Epidermal melanocyte (primary cell): ENCODE results near the gene NEK4.
"Not testable (repeated sequence)": the region's sequence is repeated elsewhere in the genome, so short reads cannot be mapped to it uniquely, and the experiment has no call there.

Experiments used
- DNase-seq: peaks from one replicate; pipeline ENCODE4 v3.0.0; 2011; ENCODE audit warnings: low spot score; ENCODE audit not compliant: insufficient read length

NEK4 gene

DNA sequence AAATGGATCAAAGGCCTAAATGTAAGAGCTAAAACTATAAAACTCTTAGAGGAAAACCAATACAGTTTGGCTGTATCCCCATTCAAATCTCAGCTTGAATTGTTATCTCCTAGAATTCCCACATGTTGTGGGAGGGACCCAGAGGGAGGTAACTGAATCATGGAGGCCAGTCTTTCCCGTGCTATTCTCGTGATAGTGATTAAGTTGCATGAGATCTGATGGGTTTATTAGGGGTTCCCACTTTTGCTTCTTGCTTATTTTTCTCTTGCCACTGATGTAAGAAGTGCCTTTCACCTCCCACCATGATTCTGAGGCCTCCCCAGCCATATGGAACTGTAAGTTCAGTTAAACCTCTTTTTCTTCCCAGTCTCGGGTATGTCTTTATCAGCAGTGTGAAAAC is 94.5 kb downstream of the NEK4 start:
- not testable (repeated sequence) for DNase-seq

DNA sequence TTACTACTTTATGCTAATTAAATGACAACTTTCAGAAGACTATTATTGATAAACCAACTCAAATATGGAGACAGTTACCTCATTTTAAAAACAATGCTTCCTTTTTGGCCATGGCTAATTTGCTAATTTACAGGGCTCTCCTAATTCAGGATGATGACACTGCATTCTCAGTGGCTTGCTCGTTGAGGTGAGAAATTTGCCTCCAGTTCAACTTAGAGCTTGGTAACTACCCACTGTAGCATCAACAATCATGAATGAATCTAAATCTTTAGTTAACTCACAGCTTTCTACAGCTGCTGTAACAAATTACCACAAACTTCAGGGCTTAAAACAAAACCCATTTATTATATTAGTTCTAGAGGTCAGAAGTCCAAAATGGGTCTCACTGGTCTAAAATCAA is 99.1 kb downstream of the NEK4 start:
- no peak for DNase-seq

DNA sequence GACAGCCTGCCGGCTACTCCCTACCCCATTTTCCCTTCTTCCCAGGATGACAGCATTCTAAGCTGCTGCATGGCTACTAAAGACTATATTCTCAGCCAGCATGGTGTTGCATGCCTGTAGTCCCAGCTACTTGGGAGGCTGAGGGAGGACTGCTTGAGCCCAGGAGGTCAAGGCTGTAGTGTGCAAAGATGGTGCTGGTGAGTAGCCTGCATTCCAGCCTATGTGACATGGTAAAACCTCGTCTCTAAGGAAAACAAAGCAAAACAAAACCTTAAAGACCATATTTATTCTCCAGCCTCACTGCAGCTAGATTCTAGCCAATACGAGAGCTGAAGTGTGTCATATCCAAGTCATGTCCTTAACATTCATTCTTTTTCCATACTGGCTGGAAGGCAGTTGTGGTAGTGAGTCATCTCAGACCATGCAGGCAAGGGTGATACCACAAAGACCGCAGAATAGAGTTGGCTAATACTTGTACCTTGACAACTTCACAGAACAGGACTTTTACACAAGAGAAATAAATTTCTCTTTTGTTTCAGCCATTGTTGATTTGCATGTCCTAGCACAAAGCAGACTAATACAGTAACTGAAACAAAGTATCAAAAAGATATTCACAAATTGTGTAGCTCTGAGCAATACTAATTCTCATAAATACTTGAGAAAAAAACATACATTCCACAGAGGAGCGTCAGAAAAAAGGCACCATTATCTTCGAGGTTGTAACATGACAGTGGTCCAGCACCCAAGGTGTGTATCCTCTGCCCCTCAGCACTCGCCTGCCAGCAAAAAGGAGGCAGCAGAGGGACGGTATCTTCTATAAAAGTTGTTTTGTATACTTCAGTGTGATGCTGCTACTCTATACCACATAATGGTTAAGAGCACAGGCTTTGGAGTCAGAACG is 99.9 kb downstream of the NEK4 start:
- peak; percentile 50 for DNase-seq

DNA sequence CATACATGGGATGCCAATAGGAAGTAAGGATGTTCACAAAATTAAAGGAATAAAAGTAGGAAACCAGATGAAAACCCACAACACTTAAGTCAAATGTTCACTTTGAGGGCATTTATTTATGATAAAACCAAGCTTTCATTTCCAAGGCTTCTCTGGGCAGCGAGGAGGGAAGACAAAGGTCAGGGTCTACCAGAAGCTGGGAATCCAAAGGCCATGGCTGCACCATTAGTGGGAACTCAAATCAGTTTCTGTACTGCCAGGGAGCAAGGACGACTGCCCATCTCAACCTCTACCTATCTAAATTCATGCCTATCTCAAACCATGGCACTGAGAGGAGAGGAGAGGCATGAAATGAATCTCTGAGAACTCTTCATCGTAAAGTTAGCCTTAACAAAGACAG is 107.6 kb downstream of the NEK4 start:
- DNase-seq = no peak

DNA sequence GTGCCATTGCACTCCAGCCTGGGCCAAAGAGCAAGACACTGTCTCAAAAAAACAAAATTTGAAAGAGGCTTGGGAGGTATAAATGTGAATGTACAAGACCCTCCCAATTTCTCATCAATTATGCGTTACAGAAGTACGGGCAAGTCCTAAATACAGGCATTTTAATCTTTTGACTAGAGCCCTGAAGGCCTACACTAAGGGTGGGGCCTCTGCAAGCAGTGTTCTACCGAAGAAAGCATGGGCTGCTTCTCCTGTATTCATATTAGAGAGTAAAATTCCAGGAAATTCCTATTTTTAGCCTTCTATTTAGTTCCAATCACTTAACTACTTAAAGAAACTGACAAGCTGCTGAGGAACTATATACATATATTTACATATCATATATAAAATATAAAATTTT is 110.7 kb downstream of the NEK4 start:
- no peak for DNase-seq
